ENCODE results near the gene KRT35.

DNA sequence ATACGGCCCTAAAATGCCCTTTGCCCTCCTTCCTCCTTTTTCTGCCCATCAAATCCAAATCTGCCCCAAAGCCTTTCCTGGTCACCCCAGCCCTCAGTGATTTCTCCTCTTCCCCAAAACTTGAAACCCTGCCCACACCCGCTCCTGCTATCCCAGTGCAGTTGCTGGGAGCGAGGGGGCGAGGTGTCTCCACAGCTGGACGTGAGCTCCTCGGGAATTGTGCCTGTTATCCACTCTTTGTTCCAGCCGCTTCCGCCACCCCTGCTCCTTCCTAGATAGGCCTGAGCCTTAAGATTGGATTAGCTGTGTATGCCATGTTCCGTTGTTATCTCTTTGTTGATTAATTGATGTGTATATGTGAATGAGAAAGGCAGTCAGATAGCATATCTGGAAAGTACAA is 2.6 kb upstream of the KRT35 start:
- TF ChIP-seq, protein P1, sequence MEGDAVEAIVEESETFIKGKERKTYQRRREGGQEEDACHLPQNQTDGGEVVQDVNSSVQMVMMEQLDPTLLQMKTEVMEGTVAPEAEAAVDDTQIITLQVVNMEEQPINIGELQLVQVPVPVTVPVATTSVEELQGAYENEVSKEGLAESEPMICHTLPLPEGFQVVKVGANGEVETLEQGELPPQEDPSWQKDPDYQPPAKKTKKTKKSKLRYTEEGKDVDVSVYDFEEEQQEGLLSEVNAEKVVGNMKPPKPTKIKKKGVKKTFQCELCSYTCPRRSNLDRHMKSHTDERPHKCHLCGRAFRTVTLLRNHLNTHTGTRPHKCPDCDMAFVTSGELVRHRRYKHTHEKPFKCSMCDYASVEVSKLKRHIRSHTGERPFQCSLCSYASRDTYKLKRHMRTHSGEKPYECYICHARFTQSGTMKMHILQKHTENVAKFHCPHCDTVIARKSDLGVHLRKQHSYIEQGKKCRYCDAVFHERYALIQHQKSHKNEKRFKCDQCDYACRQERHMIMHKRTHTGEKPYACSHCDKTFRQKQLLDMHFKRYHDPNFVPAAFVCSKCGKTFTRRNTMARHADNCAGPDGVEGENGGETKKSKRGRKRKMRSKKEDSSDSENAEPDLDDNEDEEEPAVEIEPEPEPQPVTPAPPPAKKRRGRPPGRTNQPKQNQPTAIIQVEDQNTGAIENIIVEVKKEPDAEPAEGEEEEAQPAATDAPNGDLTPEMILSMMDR (IDR thresholded peaks at IDR 0.05; ENCODE audit: extremely low read depth in 1 of 2, insufficient read depth in 1 of 2, low read depth in 1 of 2, low read length in 2 of 2) = no peak
- TF ChIP-seq EZH2 (IDR thresholded peaks at IDR 0.05; ENCODE audit: borderline replicate concordance, low read depth, low read length, severe bottlenecking) (no peak), POLR2A (IDR thresholded peaks at IDR 0.05; ENCODE audit: low read depth, low read length) (no peak), MYC (IDR thresholded peaks at IDR 0.05; ENCODE audit: low read depth, low read length) (no peak), POLR2AphosphoS5 (IDR thresholded peaks at IDR 0.05; ENCODE audit: insufficient read depth, low read depth, low read length) (no peak), JUN (IDR thresholded peaks at IDR 0.05; ENCODE audit: borderline replicate concordance, insufficient read depth, insufficient read length, low read depth) (no peak)
